IMR-90 (cell line): Measurements from ENCODE around the gene PELI1. TPM values are rescaled to one million over a fixed set of nuclear protein-coding genes. Genes with fewer than 3 reads are reported as not detected.

ENCODE experiments used
- ATAC-seq: fragments of 200-7000 bp; cut with Tn5 transposase; 2 replicates; pipeline ENCODE4 v1.9.1; 2020; ENCODE audit warnings: low read depth, mild to moderate bottlenecking, moderate library complexity
- BruUV-seq: library from RNA; stranded (reverse); fragments of 400-500 nt; replicated peaks from 2 replicates; lab custom pipeline; 2021; lab: Mats Ljungman, UMichigan
- CTCF ChIA-PET: fragments of 300-600 bp; formaldehyde crosslinking; extraction: SDS; loops from one replicate; lab custom pipeline; 2021; ENCODE audit warnings: antibody characterized with exemption; lab: Yijun Ruan, JAX
- POLR2A ChIA-PET: fragments of 300-600 bp; sonication (Branson Sonifier 250); formaldehyde crosslinking; loops from one replicate; lab custom pipeline; 2022; ENCODE audit warnings: antibody characterized with exemption; ENCODE audit not compliant: unreplicated experiment; lab: Charles Lee
- DNase-seq: peaks from one replicate; pipeline ENCODE4 v3.0.0; 2013
- H2AFZ ChIP-seq: replicated peaks from 2 replicates; pipeline ENCODE3; 2013; ENCODE audit warnings: low read length, mild to moderate bottlenecking; ENCODE audit not compliant: poor library complexity
- H2AK5ac ChIP-seq: 2 replicates; pipeline ENCODE4 v1.6.1; 2013; ENCODE audit warnings: low read depth, low read length, inconsistent platforms
- H2AK9ac ChIP-seq: replicated peaks from 2 replicates; pipeline ENCODE3; 2013; ENCODE audit warnings: mild to moderate bottlenecking, low read depth, low read length, moderate library complexity; ENCODE audit not compliant: poor library complexity
- H2BK120ac ChIP-seq: 2 replicates; pipeline ENCODE4 v1.6.1; 2013; ENCODE audit warnings: low read depth, low read length, inconsistent platforms
- H2BK15ac ChIP-seq: 3 replicates; pipeline ENCODE4 v1.6.1; 2013; ENCODE audit warnings: low read depth, low read length, inconsistent platforms
- H2BK20ac ChIP-seq: 2 replicates; pipeline ENCODE4 v1.6.1; 2013; ENCODE audit warnings: low read depth, mild to moderate bottlenecking, inconsistent platforms, low read length, moderate library complexity
- H2BK5ac ChIP-seq: 2 replicates; pipeline ENCODE4 v1.6.1; 2013; ENCODE audit warnings: mild to moderate bottlenecking, low read depth, low read length, inconsistent platforms; ENCODE audit not compliant: poor library complexity, severe bottlenecking
- H3K14ac ChIP-seq: replicated peaks from 2 replicates; pipeline ENCODE4 v1.6.1; 2013; ENCODE audit warnings: low read depth, low read length, inconsistent platforms
- H3K18ac ChIP-seq: 2 replicates; pipeline ENCODE4 v1.6.1; 2013; ENCODE audit warnings: low read depth, low read length, control low read depth
- H3K23ac ChIP-seq: 2 replicates; pipeline ENCODE4 v1.6.1; 2013; ENCODE audit warnings: low read depth, low read length, inconsistent platforms
- H3K27ac ChIP-seq: 2 replicates; pipeline ENCODE4 v1.5.1; 2013; ENCODE audit warnings: mild to moderate bottlenecking, control low read depth, low read length; ENCODE audit not compliant: insufficient read depth
- H3K27me3 ChIP-seq: 2 replicates; pipeline ENCODE4 v1.6.1; 2013; ENCODE audit warnings: low read length; ENCODE audit not compliant: control insufficient read depth, insufficient read depth
- H3K36me3 ChIP-seq: 2 replicates; pipeline ENCODE4 v1.6.1; 2013; ENCODE audit warnings: low read length, mixed read lengths; ENCODE audit not compliant: control insufficient read depth, insufficient read depth
- H3K4ac ChIP-seq: 2 replicates; pipeline ENCODE4 v1.6.1; 2013; ENCODE audit warnings: low read depth, low read length, inconsistent platforms
- H3K4me1 ChIP-seq: 2 replicates; pipeline ENCODE4 v1.6.1; 2013; ENCODE audit warnings: low read length, mixed read lengths; ENCODE audit not compliant: control insufficient read depth, insufficient read depth
- H3K4me2 ChIP-seq: 2 replicates; pipeline ENCODE4 v1.6.1; 2013; ENCODE audit warnings: low read depth, mild to moderate bottlenecking, control low read depth, low read length, moderate library complexity
- H3K4me3 ChIP-seq: 2 replicates; pipeline ENCODE4 v1.5.1; 2013; ENCODE audit warnings: low read depth, mild to moderate bottlenecking, control low read depth, low read length, moderate library complexity; ENCODE audit not compliant: insufficient read depth
- H3K56ac ChIP-seq: 2 replicates; pipeline ENCODE4 v1.6.1; 2013; ENCODE audit warnings: low read length, inconsistent platforms; ENCODE audit not compliant: insufficient read depth; ENCODE audit errors: extremely low read depth
- H3K79me1 ChIP-seq, 2 experiments: 2 replicates each; pipeline ENCODE4 v1.6.1; 2013; ENCODE audit warnings: low read length in 2 of 2, inconsistent platforms in 1 of 2, low read depth in 1 of 2
- H3K9ac ChIP-seq: 2 replicates; pipeline ENCODE4 v1.6.1; 2013; ENCODE audit warnings: low read depth, low read length, control low read depth
- H3K9me1 ChIP-seq: 2 replicates; pipeline ENCODE4 v1.6.1; 2013; ENCODE audit warnings: low read length, inconsistent platforms; ENCODE audit not compliant: insufficient read depth
- H3K9me3 ChIP-seq: 2 replicates; pipeline ENCODE4 v1.6.1; 2013; ENCODE audit warnings: low read length; ENCODE audit not compliant: control insufficient read depth, insufficient read depth
- H4K20me1 ChIP-seq: 2 replicates; pipeline ENCODE4 v1.6.1; 2013; ENCODE audit warnings: low read length, inconsistent platforms; ENCODE audit not compliant: insufficient read depth
- H4K5ac ChIP-seq: 2 replicates; pipeline ENCODE4 v1.6.1; 2013; ENCODE audit warnings: mild to moderate bottlenecking, low read depth, low read length, control low read depth
- H4K8ac ChIP-seq, 2 experiments: 2 replicates each; pipeline ENCODE4 v1.6.1; 2013; ENCODE audit warnings: low read depth in 2 of 2, low read length in 2 of 2, control low read depth in 1 of 2, inconsistent platforms in 1 of 2
- H4K91ac ChIP-seq: 2 replicates; pipeline ENCODE4 v1.6.1; 2013; ENCODE audit warnings: low read depth, low read length, inconsistent platforms; ENCODE audit not compliant: insufficient read depth
- BHLHE40 ChIP-seq: fragments of 150-350 bp; IDR thresholded peaks from 2 replicates; pipeline ENCODE4 v1.6.1; 2016; ENCODE audit warnings: mild to moderate bottlenecking, low read depth, low read length
- CEBPB ChIP-seq: IDR thresholded peaks from 2 replicates; pipeline ENCODE4 v1.6.1; 2012; ENCODE audit warnings: low read depth, low read length, improper control_type of control experiment
- CHD1 ChIP-seq: IDR thresholded peaks from 2 replicates; pipeline ENCODE4 v1.6.1; 2012; ENCODE audit warnings: low read depth, low read length, improper control_type of control experiment
- FOS ChIP-seq: fragments of 150-350 bp; IDR thresholded peaks from 2 replicates; pipeline ENCODE4 v1.6.1; 2016; ENCODE audit warnings: low read depth, low read length
- MAFK ChIP-seq: IDR thresholded peaks from 2 replicates; pipeline ENCODE4 v1.6.1; 2012; ENCODE audit warnings: low read depth, low read length, improper control_type of control experiment
- MAZ ChIP-seq: IDR thresholded peaks from 2 replicates; pipeline ENCODE4 v1.6.1; 2012; ENCODE audit warnings: low read depth, mild to moderate bottlenecking, low read length, improper control_type of control experiment, moderate library complexity, borderline replicate concordance
- MXI1 ChIP-seq: IDR thresholded peaks from 2 replicates; pipeline ENCODE4 v1.6.1; 2012; ENCODE audit warnings: low read depth, mild to moderate bottlenecking, low read length, moderate library complexity, borderline replicate concordance
- NFE2L2 ChIP-seq: fragments of 150-350 bp; IDR thresholded peaks from 2 replicates; pipeline ENCODE4 v1.6.1; 2016; ENCODE audit warnings: low read depth, mild to moderate bottlenecking, low read length
- POLR2A ChIP-seq: IDR thresholded peaks from 2 replicates; pipeline ENCODE4 v1.6.1; 2012; ENCODE audit warnings: mild to moderate bottlenecking, low read depth, low read length
- RAD21 ChIP-seq: IDR thresholded peaks from 2 replicates; pipeline ENCODE4 v1.6.1; 2012; ENCODE audit warnings: low read length, improper control_type of control experiment
- RCOR1 ChIP-seq: IDR thresholded peaks from 2 replicates; pipeline ENCODE4 v1.6.1; 2012; ENCODE audit warnings: mild to moderate bottlenecking, low read length, improper control_type of control experiment; ENCODE audit not compliant: insufficient replicate concordance
- RFX5 ChIP-seq: IDR thresholded peaks from 2 replicates; pipeline ENCODE4 v1.8.0; 2012; ENCODE audit warnings: low read depth, mild to moderate bottlenecking, low read length, moderate library complexity
- SMC3 ChIP-seq: fragments of 150-350 bp; IDR thresholded peaks from 2 replicates; pipeline ENCODE4 v1.6.1; 2016; ENCODE audit warnings: low read depth, mild to moderate bottlenecking, antibody characterized with exemption, low read length, moderate library complexity
- WGBS, 2 experiments: methylation state at CpG; one replicate each; pipeline versions ENCODE4 v1.1.5 to v1.1.7; 2013; ENCODE audit warnings: missing lambda C conversion rate in 2 of 2; ENCODE audit not compliant: insufficient read length in 1 of 2; ENCODE audit errors: extremely low coverage in 2 of 2; 5-methylcytosine and 5-hydroxymethylcytosine counted together
- dilution Hi-C: fragments of 300-500 bp; cut with HindIII; formaldehyde crosslinking; loops from one replicate; pipeline ENCODE4 v1.14.3; 2018; ENCODE audit warnings: low sequenced_read_pairs; ENCODE audit not compliant: unreplicated experiment
- in situ Hi-C: fragments of 300-500 bp; cut with MboI; formaldehyde crosslinking; loops from 3 replicates; pipeline ENCODE4 v1.14.3; 2019; ENCODE audit warnings: low sequenced_read_pairs, inconsistent platforms, mixed read lengths
- intact Hi-C: fragments of 100-400 bp; cut with micrococcal nuclease; formaldehyde crosslinking; loops from 2 replicates; pipeline ENCODE4 v1.10.0; 2022
- polyA plus RNA-seq, 3 experiments: library from polyadenylated mRNA; depleted of rRNA; stranded (reverse); fragments of >200 nt; gene quantifications; 2 replicates each; pipeline ENCODE4 v1.2.3, GENCODE V29; 2012; ENCODE audit warnings: low replicate concordance in 1 of 3
- total RNA-seq: library from RNA; depleted of rRNA; stranded (reverse); fragments of >200 nt; gene quantifications from 2 replicates; pipeline ENCODE4 v1.2.3, GENCODE V29; 2012
- TF ChIP-seq, protein P1 (sequence below): fragments of 150-350 bp; IDR thresholded peaks from 2 replicates; pipeline ENCODE4 v1.6.1; 2016; ENCODE audit warnings: low read depth, mild to moderate bottlenecking, low read length, moderate library complexity, borderline replicate concordance
- TF ChIP-seq, protein P2 (sequence below): conservative IDR thresholded peaks from 2 replicates; pipeline ENCODE4 v1.5.1; 2012; ENCODE audit warnings: mild to moderate bottlenecking, low read depth, low read length, improper control_type of control experiment
- TF ChIP-seq, protein P3 (sequence below): fragments of 150-350 bp; IDR thresholded peaks from 2 replicates; pipeline ENCODE4 v1.6.1; 2017; ENCODE audit warnings: mild to moderate bottlenecking, antibody characterized with exemption, low read length, low read depth

The PELI1 gene
- total and polyA plus RNA-seq, 2 of the 4 experiments (the other 2 are of a cell fraction): 2.2 to 2.5 TPM

DNA sequence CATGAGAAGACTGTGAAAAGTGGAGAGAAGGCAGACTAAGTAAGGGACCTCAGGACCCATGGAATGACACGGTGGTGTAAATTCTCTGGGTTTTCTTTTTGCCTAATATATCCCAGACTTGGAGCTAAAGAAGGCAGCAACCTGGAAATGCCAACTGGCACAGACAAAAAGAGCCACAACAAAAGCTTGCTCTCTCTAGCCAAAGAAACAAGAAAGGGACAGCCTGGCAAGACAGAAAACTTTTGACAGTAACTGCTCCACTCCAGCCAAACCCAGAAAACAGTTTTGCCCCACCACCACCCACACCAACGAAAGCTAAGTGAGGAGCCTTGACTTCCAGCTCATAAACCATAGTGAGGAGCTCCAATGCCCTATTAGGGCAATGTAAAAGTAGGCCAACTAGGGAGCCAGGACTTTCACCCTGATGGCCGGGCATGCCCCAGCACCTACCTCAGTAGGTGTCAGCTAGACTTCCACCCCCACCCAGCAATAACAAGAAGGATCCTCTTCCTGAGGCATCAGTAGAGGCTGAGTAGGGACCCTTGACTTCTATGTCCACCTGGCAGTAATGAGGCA lies 35.5 kb downstream of the PELI1 start:
- no peak overlapping the region for H2BK120ac ChIP-seq
- no peak overlapping the region for H2BK15ac ChIP-seq
- intact Hi-C loops (no loop called here), dilution Hi-C loops (no loop called here), in situ Hi-C loops (no loop called here)
- ATAC-seq (no peak), DNase-seq (no peak)
- H3K4me2 ChIP-seq: no peak overlapping the region
- no peaks in the 10 kb centered on the region for H3K27me3 ChIP-seq
- no peaks in the 10 kb centered on the region for H3K79me1 ChIP-seq
- no peak overlapping the region for H2AFZ ChIP-seq
- no peak overlapping the region for H2BK20ac ChIP-seq
- H3K27ac ChIP-seq: no peak overlapping the region
- H3K9ac ChIP-seq: no peak overlapping the region
- H2AK9ac ChIP-seq: no peak overlapping the region
- no peak overlapping the region for H3K56ac ChIP-seq
- no peak overlapping the region for H3K18ac ChIP-seq
- no peak overlapping the region for H2BK5ac ChIP-seq
- H3K14ac ChIP-seq: no peak overlapping the region
- no peak overlapping the region for H3K4ac ChIP-seq
- H3K36me3 ChIP-seq: 0 out of 2 replicates have a peak, but pooled peaks cover 1% of the 10 kb centered on the region
- no peak overlapping the region for H4K5ac ChIP-seq
- no peak overlapping the region for H4K8ac ChIP-seq
- H3K4me1 ChIP-seq: no peaks in the 10 kb centered on the region
- ChIA-PET CTCF (no interaction called here), POLR2A (no interaction called here)
- no peak overlapping the region for H2AK5ac ChIP-seq
- no peaks in the 10 kb centered on the region for H3K9me1 ChIP-seq
- no peaks in the 10 kb centered on the region for H4K20me1 ChIP-seq
- no peaks in the 10 kb centered on the region for H3K9me3 ChIP-seq
- 100% methylated on average over 1 of the region's 3 CpGs; no CpG with 5 or more reads in 1 of the 2 experiments for WGBS, 2 experiments
- no TSS peak for BruUV-seq
- no peak for TF ChIP-seq CHD1
- no peak for TF ChIP-seq BHLHE40
- TF ChIP-seq, protein P1, sequence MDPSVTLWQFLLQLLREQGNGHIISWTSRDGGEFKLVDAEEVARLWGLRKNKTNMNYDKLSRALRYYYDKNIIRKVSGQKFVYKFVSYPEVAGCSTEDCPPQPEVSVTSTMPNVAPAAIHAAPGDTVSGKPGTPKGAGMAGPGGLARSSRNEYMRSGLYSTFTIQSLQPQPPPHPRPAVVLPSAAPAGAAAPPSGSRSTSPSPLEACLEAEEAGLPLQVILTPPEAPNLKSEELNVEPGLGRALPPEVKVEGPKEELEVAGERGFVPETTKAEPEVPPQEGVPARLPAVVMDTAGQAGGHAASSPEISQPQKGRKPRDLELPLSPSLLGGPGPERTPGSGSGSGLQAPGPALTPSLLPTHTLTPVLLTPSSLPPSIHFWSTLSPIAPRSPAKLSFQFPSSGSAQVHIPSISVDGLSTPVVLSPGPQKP: no peak
- no peak for TF ChIP-seq RCOR1
- no peak for TF ChIP-seq MXI1
- no peak for TF ChIP-seq RAD21
- no peak for TF ChIP-seq CEBPB
- TF ChIP-seq MAZ: no peak
- no peak for TF ChIP-seq NFE2L2
- TF ChIP-seq, protein P2, sequence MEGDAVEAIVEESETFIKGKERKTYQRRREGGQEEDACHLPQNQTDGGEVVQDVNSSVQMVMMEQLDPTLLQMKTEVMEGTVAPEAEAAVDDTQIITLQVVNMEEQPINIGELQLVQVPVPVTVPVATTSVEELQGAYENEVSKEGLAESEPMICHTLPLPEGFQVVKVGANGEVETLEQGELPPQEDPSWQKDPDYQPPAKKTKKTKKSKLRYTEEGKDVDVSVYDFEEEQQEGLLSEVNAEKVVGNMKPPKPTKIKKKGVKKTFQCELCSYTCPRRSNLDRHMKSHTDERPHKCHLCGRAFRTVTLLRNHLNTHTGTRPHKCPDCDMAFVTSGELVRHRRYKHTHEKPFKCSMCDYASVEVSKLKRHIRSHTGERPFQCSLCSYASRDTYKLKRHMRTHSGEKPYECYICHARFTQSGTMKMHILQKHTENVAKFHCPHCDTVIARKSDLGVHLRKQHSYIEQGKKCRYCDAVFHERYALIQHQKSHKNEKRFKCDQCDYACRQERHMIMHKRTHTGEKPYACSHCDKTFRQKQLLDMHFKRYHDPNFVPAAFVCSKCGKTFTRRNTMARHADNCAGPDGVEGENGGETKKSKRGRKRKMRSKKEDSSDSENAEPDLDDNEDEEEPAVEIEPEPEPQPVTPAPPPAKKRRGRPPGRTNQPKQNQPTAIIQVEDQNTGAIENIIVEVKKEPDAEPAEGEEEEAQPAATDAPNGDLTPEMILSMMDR: no peak
- TF ChIP-seq RFX5: no peak
- no peak for TF ChIP-seq MAFK
- TF ChIP-seq, protein P3, sequence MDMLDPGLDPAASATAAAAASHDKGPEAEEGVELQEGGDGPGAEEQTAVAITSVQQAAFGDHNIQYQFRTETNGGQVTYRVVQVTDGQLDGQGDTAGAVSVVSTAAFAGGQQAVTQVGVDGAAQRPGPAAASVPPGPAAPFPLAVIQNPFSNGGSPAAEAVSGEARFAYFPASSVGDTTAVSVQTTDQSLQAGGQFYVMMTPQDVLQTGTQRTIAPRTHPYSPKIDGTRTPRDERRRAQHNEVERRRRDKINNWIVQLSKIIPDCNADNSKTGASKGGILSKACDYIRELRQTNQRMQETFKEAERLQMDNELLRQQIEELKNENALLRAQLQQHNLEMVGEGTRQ: no peak
- TF ChIP-seq FOS: no peak
- no peak for TF ChIP-seq SMC3
- no peak for TF ChIP-seq POLR2A
- H4K91ac ChIP-seq: no peak overlapping the region
- no peak overlapping the region for H3K4me3 ChIP-seq
- H3K23ac ChIP-seq: no peak overlapping the region
